ENCODE results near the gene AGR3.

DNA sequence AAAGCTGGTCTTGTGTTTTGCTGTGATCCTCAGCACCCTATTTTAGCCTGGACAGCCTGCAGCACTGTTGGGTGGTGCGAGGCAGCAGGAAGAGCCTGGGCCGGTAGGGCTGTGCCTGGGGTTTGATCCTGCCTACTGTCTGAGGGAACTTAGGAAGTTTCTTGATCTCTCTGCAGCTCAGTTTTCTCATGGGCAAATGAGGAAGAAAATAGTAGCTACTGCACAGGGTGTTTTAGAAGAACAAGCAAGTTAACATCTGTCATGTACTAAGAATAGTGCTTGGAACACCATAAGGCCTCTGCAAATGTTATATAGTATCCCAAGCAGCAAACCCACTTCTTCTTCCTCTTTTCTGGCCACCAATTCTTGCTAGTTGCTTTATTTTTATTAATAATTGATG, 65.0 kb downstream of the AGR3 start:
- TF ChIP-seq CTCF (IDR thresholded peaks at IDR 0.05 in 2 of 3, conservative IDR thresholded peaks at IDR 0.05 in 1 of 3; ENCODE audit: borderline replicate concordance in 1 of 3, insufficient read depth in 1 of 3, low read depth in 2 of 3, low read length in 2 of 3), result no peak
- no peak for TF ChIP-seq SRF (IDR thresholded peaks at IDR 0.05; ENCODE audit: low read depth)
- TF ChIP-seq FOSL1 (IDR thresholded peaks at IDR 0.05; ENCODE audit: low read depth), result no peak
- no peak for TF ChIP-seq POLR2A (IDR thresholded peaks at IDR 0.05; ENCODE audit: borderline replicate concordance, extremely low read depth, insufficient read depth, insufficient read length)
- no peak for TF ChIP-seq RAD21 (IDR thresholded peaks at IDR 0.05; ENCODE audit: low read depth)

Measured in HCT116 (cell line).